Panc1 (cell line): ENCODE results near the gene LMF1. TPM values are rescaled to one million over a fixed set of nuclear protein-coding genes. Genes with fewer than 3 reads are reported as not detected.

Experiments
- ATAC-seq: fragments of 200-7000 bp; cut with Tn5 transposase; 2 replicates; pipeline ENCODE4 v1.9.1; 2020; ENCODE audit warnings: mild to moderate bottlenecking, moderate library complexity
- BruUV-seq: library from RNA; stranded (reverse); fragments of 400-500 nt; replicated peaks from 2 replicates; lab custom pipeline; 2021; lab: Mats Ljungman, UMichigan
- CTCF ChIA-PET: fragments of 300-600 bp; sonication (Branson Sonifier 250); formaldehyde crosslinking; loops from one replicate; lab custom pipeline; 2022; ENCODE audit warnings: antibody characterized with exemption; lab: Charles Lee
- POLR2A ChIA-PET: fragments of 300-600 bp; sonication (Branson Sonifier 250); formaldehyde crosslinking; loops from one replicate; lab custom pipeline; 2022; ENCODE audit warnings: antibody characterized with exemption; lab: Charles Lee
- DNase-seq: peaks from one replicate; pipeline ENCODE4 v3.0.0-alpha.2; 2010; ENCODE audit warnings: low read depth, low spot score
- H3K27ac ChIP-seq: 2 replicates; pipeline ENCODE4 v1.5.1; 2011; ENCODE audit warnings: mild to moderate bottlenecking, low read length, inconsistent platforms
- H3K27me3 ChIP-seq: fragments of 200-500 bp; sonication (Bioruptor generic); 2 replicates; pipeline ENCODE4 v1.6.0; 2014; ENCODE audit warnings: low read length, inconsistent platforms; ENCODE audit not compliant: control insufficient read depth, insufficient read depth
- H3K36me3 ChIP-seq: fragments of 200-500 bp; sonication (Bioruptor generic); 2 replicates; pipeline ENCODE4 v1.5.1; 2014; ENCODE audit warnings: inconsistent platforms, mild to moderate bottlenecking, low read length, moderate library complexity; ENCODE audit not compliant: control insufficient read depth, insufficient read depth
- H3K4me1 ChIP-seq: 2 replicates; pipeline ENCODE4 v1.5.1; 2011; ENCODE audit warnings: inconsistent platforms, mild to moderate bottlenecking, low read length, moderate library complexity; ENCODE audit not compliant: control insufficient read depth, insufficient read depth
- H3K4me3 ChIP-seq, 2 experiments: 2 replicates each; pipeline ENCODE4 v1.5.1; 2011 to 2012; ENCODE audit warnings: low read depth in 2 of 2, low read length in 2 of 2, mild to moderate bottlenecking in 2 of 2, inconsistent platforms in 1 of 2, moderate library complexity in 1 of 2
- H3K9me3 ChIP-seq: fragments of 200-500 bp; sonication (Bioruptor generic); 2 replicates; pipeline ENCODE4 v1.5.1; 2014; ENCODE audit warnings: low read depth, mild to moderate bottlenecking, inconsistent platforms, low read length, moderate library complexity; ENCODE audit not compliant: control insufficient read depth, insufficient read depth
- CTCF ChIP-seq: fragments of 450-650 bp; IDR thresholded peaks from 2 replicates; pipeline ENCODE4 v1.5.1; 2017; ENCODE audit warnings: mild to moderate bottlenecking
- POLR2AphosphoS5 ChIP-seq: IDR thresholded peaks from 2 replicates; pipeline ENCODE4 v1.6.1; 2012; ENCODE audit warnings: mild to moderate bottlenecking, low read depth, low read length, moderate library complexity
- REST ChIP-seq, 2 experiments: IDR thresholded peaks; 2 replicates each; pipeline ENCODE4 v1.6.1; 2011 to 2012; ENCODE audit warnings: low read depth in 2 of 2, control low read depth in 1 of 2, low read length in 1 of 2, mild to moderate bottlenecking in 1 of 2, moderate library complexity in 1 of 2; ENCODE audit not compliant: insufficient read depth in 1 of 2
- SIN3A ChIP-seq: IDR thresholded peaks from 2 replicates; pipeline ENCODE4 v1.6.1; 2012; ENCODE audit warnings: low read depth, mild to moderate bottlenecking, low read length, moderate library complexity, borderline replicate concordance; ENCODE audit not compliant: insufficient read depth
- TCF7L2 ChIP-seq: IDR thresholded peaks from 2 replicates; pipeline ENCODE4 v1.6.1; 2011; ENCODE audit warnings: mild to moderate bottlenecking, low read depth, low read length, inconsistent platforms
- in situ Hi-C: cut with HindIII; loops from 2 replicates; pipeline ENCODE4 v1.10.0; 2016; ENCODE audit warnings: low sequenced_read_pairs, low pct_unique_long_range_greater_than_20kb
- intact Hi-C: fragments of 100-400 bp; cut with micrococcal nuclease; formaldehyde crosslinking; loops from one replicate; pipeline ENCODE4 v1.10.0; 2022; ENCODE audit not compliant: unreplicated experiment
- total RNA-seq: library from RNA; stranded (reverse); gene quantifications from one replicate; pipeline ENCODE4 v1.2.1, GENCODE V29; 2021; ENCODE audit not compliant: unreplicated experiment

The LMF1 gene
- total RNA-seq, 1 experiment from 2014 or later: 24.3 TPM

- ATAC-seq (no peak), DNase-seq (no peak)
- Histone ChIP-seq H3K36me3 (no peaks in the 10 kb centered on the region), H3K27me3 (no peaks in the 10 kb centered on the region), H3K4me1 (no peaks in the 10 kb centered on the region), H3K4me3 (no peak overlapping the region), H3K27ac (no peak overlapping the region), H3K9me3 (no peaks in the 10 kb centered on the region)
- intact Hi-C loops: no loop called here
- in situ Hi-C loops: no loop called here
- ChIA-PET CTCF (interaction anchor here (0.5 kb wide), 1 partner anchor 16 kb away, joined by 3 read pairs; no protein-coding TSS in a partner anchor), POLR2A (no interaction called here)
- TF ChIP-seq SIN3A: no peak
- TF ChIP-seq TCF7L2: no peak
- BruUV-seq: no TSS peak
Observed at GRCh38 chr16:877242-878071, 93.3 kb downstream of the LMF1 start.

GRCh38 chr16:876523-877241 lies 94.1 kb downstream of the LMF1 start:
- no peaks in the 10 kb centered on the region for H3K9me3 ChIP-seq
- CTCF ChIA-PET: no interaction called here
- no peak for DNase-seq
- TF ChIP-seq TCF7L2 (no peak), SIN3A (no peak), CTCF (no peak), REST (IDR thresholded peaks at IDR 0.05; ENCODE audit: insufficient read depth in 1 of 2, low read depth in 2 of 2, low read length in 1 of 2) (no peak)
- in situ Hi-C loops: no loop called here
- no peaks in the 10 kb centered on the region for H3K27me3 ChIP-seq
- POLR2A ChIA-PET: no interaction called here
- BruUV-seq: no TSS peak
- no peak overlapping the region for H3K27ac ChIP-seq
- ATAC-seq: no peak
- no peaks in the 10 kb centered on the region for H3K36me3 ChIP-seq
- intact Hi-C loops: no loop called here
- no peaks in the 10 kb centered on the region for H3K4me1 ChIP-seq
- no peak overlapping the region for H3K4me3 ChIP-seq

- CTCF ChIA-PET: no interaction called here
Observed at GRCh38 chr16:876041-876335, 94.8 kb downstream of the LMF1 start.

More at GRCh38 chr16:876041-876335, 94.8 kb downstream of the LMF1 start:
- ATAC-seq: no peak
- Histone ChIP-seq H3K4me1 (no peaks in the 10 kb centered on the region), H3K27ac (no peak overlapping the region), H3K9me3 (no peaks in the 10 kb centered on the region), H3K36me3 (no peaks in the 10 kb centered on the region), H3K4me3 (no peak overlapping the region), H3K27me3 (no peaks in the 10 kb centered on the region)
- no peak for DNase-seq
- intact Hi-C loops: no loop called here
- in situ Hi-C loops: no loop called here
- POLR2A ChIA-PET: no interaction called here
- no TSS peak for BruUV-seq
- no peak for TF ChIP-seq REST (IDR thresholded peaks at IDR 0.05; ENCODE audit: insufficient read depth in 1 of 2, low read depth in 2 of 2, low read length in 1 of 2)
- TF ChIP-seq CTCF: no peak
- TF ChIP-seq SIN3A: no peak
- no peak for TF ChIP-seq TCF7L2
- TF ChIP-seq POLR2AphosphoS5: no peak
